Mesodermal cell (in vitro differentiated cells): ENCODE results near the gene EN1.

Experiments
- H3K27ac ChIP-seq: 2 replicates; pipeline ENCODE4 v1.7.0; 2013; ENCODE audit warnings: mild to moderate bottlenecking, low read depth, low read length, moderate library complexity; ENCODE audit not compliant: severe bottlenecking
- H3K36me3 ChIP-seq: 2 replicates; pipeline ENCODE4 v1.7.1; 2013; ENCODE audit warnings: mild to moderate bottlenecking, low read length, moderate library complexity; ENCODE audit not compliant: control insufficient read depth, insufficient read depth
- H3K4me1 ChIP-seq: one replicate; pipeline ENCODE4 v1.7.1; 2013; ENCODE audit warnings: mild to moderate bottlenecking, low read length; ENCODE audit not compliant: insufficient read depth, control insufficient read depth, poor library complexity, severe bottlenecking
- H3K4me3 ChIP-seq: 2 replicates; pipeline ENCODE4 v1.7.0; 2013; ENCODE audit warnings: low read length, control low read depth, mild to moderate bottlenecking; ENCODE audit not compliant: insufficient read depth, poor library complexity, severe bottlenecking; ENCODE audit errors: extremely low read depth
- H3K9me3 ChIP-seq: 2 replicates; pipeline ENCODE4 v1.7.1; 2013; ENCODE audit warnings: mild to moderate bottlenecking, low read length, moderate library complexity; ENCODE audit not compliant: control insufficient read depth
- WGBS, 2 experiments: methylation state at CpG; one replicate each; pipeline ENCODE4 v1.1.5; 2013; ENCODE audit warnings: missing lambda C conversion rate in 2 of 2; ENCODE audit not compliant: insufficient coverage in 2 of 2; 5-methylcytosine and 5-hydroxymethylcytosine counted together

Gene EN1

GRCh38 chr2:118815731-118816130 lies 31.7 kb downstream of the EN1 start:
- H3K4me3 ChIP-seq: no peak overlapping the region
- 68 to 79% methylated on average over 4 of the region's 4 CpGs for WGBS, 2 experiments
- no peaks in the 10 kb centered on the region for H3K36me3 ChIP-seq

GRCh38 chr2:118815314-118815713 lies 32.1 kb downstream of the EN1 start:
- Histone ChIP-seq H3K4me1 (peaks cover 2% of the 10 kb centered on the region), H3K9me3 (no peaks in the 10 kb centered on the region), H3K27ac (no peak overlapping the region), H3K4me3 (no peak overlapping the region), H3K36me3 (no peaks in the 10 kb centered on the region)
- WGBS, 2 experiments: 80 to 90% methylated on average over 7 of the region's 7 CpGs

More at GRCh38 chr2:118815731-118816130, 31.7 kb downstream of the EN1 start:
- Histone ChIP-seq H3K4me1 (peaks cover under 1% of the 10 kb centered on the region), H3K9me3 (no peaks in the 10 kb centered on the region), H3K27ac (no peak overlapping the region)

GRCh38 chr2:118814368-118814767 lies 33.1 kb downstream of the EN1 start:
- WGBS, 2 experiments: 59 to 72% methylated on average over 3 of the region's 3 CpGs
- no peaks in the 10 kb centered on the region for H3K9me3 ChIP-seq

GRCh38 chr2:118813601-118814339 lies 33.7 kb downstream of the EN1 start:
- no peak overlapping the region for H3K4me3 ChIP-seq
- H3K27ac ChIP-seq: no peak overlapping the region
- WGBS, 2 experiments: 83 to 85% methylated on average over 9 to 11 of the region's 13 CpGs
- H3K36me3 ChIP-seq: no peaks in the 10 kb centered on the region
- no peaks in the 10 kb centered on the region for H3K9me3 ChIP-seq
- H3K4me1 ChIP-seq: peaks cover 2% of the 10 kb centered on the region

More at GRCh38 chr2:118814368-118814767, 33.1 kb downstream of the EN1 start:
- H3K4me3 ChIP-seq: no peak overlapping the region
- H3K27ac ChIP-seq: no peak overlapping the region
- H3K4me1 ChIP-seq: peaks cover 2% of the 10 kb centered on the region
- no peaks in the 10 kb centered on the region for H3K36me3 ChIP-seq

GRCh38 chr2:118813111-118813510 lies 34.3 kb downstream of the EN1 start:
- Histone ChIP-seq H3K4me1 (peaks cover 2% of the 10 kb centered on the region), H3K4me3 (no peak overlapping the region), H3K36me3 (no peaks in the 10 kb centered on the region), H3K9me3 (no peaks in the 10 kb centered on the region), H3K27ac (no peak overlapping the region)
- WGBS, 2 experiments: 76 to 80% methylated on average over 7 of the region's 8 CpGs

GRCh38 chr2:118812552-118812951 lies 34.9 kb downstream of the EN1 start:
- peaks cover 2% of the 10 kb centered on the region for H3K4me1 ChIP-seq

GRCh38 chr2:118811514-118812115 lies 35.8 kb downstream of the EN1 start:
- no CpG with 5 or more reads among the region's 2 CpGs for WGBS, 2 experiments
- peaks cover 2% of the 10 kb centered on the region for H3K4me1 ChIP-seq

More at GRCh38 chr2:118812552-118812951, 34.9 kb downstream of the EN1 start:
- H3K4me3 ChIP-seq: no peak overlapping the region
- no peaks in the 10 kb centered on the region for H3K9me3 ChIP-seq
- no peak overlapping the region for H3K27ac ChIP-seq
- no peaks in the 10 kb centered on the region for H3K36me3 ChIP-seq
- 57 to 68% methylated on average over 5 to 6 of the region's 6 CpGs for WGBS, 2 experiments

GRCh38 chr2:118810766-118811165 lies 36.7 kb downstream of the EN1 start:
- Histone ChIP-seq H3K27ac (no peak overlapping the region), H3K36me3 (no peaks in the 10 kb centered on the region), H3K4me1 (peaks cover 2% of the 10 kb centered on the region), H3K4me3 (no peak overlapping the region), H3K9me3 (no peaks in the 10 kb centered on the region)
- 77 to 86% methylated on average over 4 to 7 of the region's 7 CpGs for WGBS, 2 experiments

More at GRCh38 chr2:118811514-118812115, 35.8 kb downstream of the EN1 start:
- no peaks in the 10 kb centered on the region for H3K9me3 ChIP-seq
- no peak overlapping the region for H3K4me3 ChIP-seq
- H3K36me3 ChIP-seq: no peaks in the 10 kb centered on the region
- H3K27ac ChIP-seq: no peak overlapping the region

- H3K4me1 ChIP-seq: peaks cover 2% of the 10 kb centered on the region
- no peak overlapping the region for H3K4me3 ChIP-seq
- no peaks in the 10 kb centered on the region for H3K36me3 ChIP-seq
- 23 to 24% methylated on average over 15 to 16 of the region's 16 CpGs for WGBS, 2 experiments
- no peaks in the 10 kb centered on the region for H3K9me3 ChIP-seq
- no peak overlapping the region for H3K27ac ChIP-seq
Measured at GRCh38 chr2:118808429-118808809, 39.0 kb downstream of the EN1 start.

- Histone ChIP-seq H3K36me3 (no peaks in the 10 kb centered on the region), H3K4me1 (peaks cover 2% of the 10 kb centered on the region), H3K27ac (no peak overlapping the region), H3K4me3 (no peak overlapping the region), H3K9me3 (no peaks in the 10 kb centered on the region)
- WGBS, 2 experiments: 43 to 46% methylated on average over 9 to 12 of the region's 13 CpGs
Measured at GRCh38 chr2:118807668-118808428, 39.6 kb downstream of the EN1 start.
